Measurements from ENCODE around the gene DBN1.

Gene DBN1

DNA sequence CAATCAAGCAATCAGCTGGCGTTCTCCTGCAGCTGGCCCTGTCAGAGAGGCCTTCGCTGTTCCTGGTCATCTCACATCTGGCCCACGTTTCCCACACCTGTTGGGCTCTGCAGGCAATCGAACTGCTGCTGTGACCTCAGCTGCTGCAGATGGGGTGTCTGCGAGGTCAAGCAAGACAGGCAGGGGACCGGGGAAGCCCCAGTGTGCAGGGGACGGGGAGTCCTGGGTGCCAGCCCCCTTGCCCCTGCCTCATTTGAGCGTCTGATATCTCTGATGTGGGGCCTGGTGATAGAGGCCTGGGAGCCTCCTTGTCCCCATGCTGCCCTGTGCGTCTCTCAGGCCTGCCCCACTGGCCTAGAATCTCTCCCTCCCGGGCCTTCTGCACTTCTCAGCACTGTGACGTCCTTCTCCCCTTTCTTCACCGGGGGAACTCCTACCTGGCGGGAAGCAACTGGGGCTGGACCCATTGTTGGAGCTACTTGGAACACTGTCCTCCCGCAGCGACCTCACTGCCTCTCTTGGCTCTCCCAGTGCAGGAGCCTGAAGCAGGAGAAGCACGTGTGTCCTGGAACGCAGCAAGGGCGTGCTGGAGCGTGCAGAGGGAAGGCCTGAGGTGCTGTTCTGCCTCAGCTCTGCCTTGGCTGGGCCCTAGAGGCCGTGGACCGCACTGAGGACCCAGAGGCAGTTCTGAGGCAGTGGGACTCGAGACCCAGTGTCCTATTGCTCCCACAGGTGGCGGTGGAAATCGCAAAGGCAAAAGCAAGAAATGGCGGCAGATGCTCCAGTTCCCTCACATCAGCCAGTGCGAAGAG lies 43.1 kb downstream of the DBN1 start:
- DNase-seq (ENCODE audit: low read depth) = no peak

DNA sequence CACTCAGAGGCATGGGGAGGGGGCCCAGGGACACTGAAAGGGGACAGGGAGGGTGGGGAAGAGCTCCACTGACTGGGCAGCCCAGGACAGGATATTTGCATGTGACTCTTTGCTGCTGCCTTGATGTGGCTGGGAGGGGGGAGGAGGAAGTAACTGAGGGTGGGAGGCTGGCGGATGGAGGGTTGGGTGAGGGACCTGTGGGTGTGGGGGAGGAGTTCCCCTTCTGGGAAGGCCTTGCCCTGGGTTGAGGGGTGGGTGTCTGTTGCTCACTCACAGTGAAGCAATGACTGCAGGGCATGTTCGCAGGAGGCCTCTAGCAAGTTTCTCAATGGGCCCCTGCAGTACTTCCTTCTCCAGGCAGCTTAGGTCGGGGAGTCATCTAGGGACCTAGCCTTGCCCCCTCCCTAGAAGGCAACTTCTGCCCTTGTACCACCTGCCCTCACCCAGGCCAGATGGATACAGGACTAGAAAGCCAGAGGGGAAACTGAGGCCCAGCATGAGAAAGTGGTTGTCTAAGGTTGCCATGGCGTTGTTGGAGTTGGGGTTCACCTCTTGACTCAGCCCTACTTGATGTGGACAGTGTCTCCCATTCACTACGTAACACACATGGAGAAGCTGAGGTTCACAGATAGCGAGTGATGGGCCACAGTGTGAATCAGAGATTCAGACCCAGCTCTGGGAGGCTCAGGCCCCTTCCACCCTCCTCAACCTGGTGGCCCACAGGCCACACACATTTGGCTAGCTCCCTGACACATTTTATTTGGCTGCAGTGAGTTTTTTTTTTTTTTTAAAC lies 44.0 kb downstream of the DBN1 start:
- no peak for TF ChIP-seq CTCF (IDR thresholded peaks at IDR 0.05; ENCODE audit: control insufficient read depth, insufficient read depth, low read depth, low read length, missing control alignments)
- no peak for DNase-seq (ENCODE audit: low read depth)
- no peak overlapping the region for H3K4me3 ChIP-seq (ENCODE audit: control insufficient read depth, low read depth, low read length)

More for the DNA sequence above, 43.1 kb downstream of the DBN1 start:
- H3K4me3 ChIP-seq (ENCODE audit: control insufficient read depth, low read depth, low read length) = no peak overlapping the region
- TF ChIP-seq CTCF (IDR thresholded peaks at IDR 0.05; ENCODE audit: control insufficient read depth, insufficient read depth, low read depth, low read length, missing control alignments) = no peak

DNA sequence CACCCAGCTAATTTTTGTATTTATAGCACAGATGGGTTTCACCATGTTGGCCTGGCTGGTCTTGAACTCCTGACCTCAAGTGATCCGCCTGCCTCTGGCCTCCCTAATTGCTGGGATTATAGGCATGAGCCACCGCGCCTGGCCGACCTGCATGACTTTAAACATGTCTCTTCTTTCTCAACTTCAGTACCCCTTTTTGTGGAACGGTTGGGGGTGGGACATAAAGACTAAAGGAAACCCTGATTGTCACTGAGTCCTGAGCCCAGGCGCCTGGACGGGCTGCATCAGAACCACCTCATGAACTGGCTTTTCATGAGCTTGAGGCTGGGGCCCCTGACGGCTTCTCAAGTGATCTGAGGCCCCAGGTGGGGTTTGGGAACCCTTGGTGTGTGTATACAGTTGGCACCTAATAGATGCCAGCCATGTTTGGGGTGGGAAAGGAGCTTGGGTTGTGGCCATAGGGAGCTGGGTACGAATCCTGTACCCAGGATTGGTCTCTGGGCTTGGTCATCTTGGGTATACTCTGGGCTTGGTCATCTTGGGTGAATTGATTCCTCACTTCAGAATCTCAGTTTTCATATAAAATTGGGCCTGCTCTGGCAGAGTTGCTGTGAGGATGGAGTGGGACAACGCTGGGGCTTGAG lies 44.7 kb downstream of the DBN1 start:
- no peak for DNase-seq (ENCODE audit: low read depth)
- no peak overlapping the region for H3K4me3 ChIP-seq (ENCODE audit: control insufficient read depth, low read depth, low read length)
- TF ChIP-seq CTCF (IDR thresholded peaks at IDR 0.05; ENCODE audit: control insufficient read depth, insufficient read depth, low read depth, low read length, missing control alignments) = no peak

DNA sequence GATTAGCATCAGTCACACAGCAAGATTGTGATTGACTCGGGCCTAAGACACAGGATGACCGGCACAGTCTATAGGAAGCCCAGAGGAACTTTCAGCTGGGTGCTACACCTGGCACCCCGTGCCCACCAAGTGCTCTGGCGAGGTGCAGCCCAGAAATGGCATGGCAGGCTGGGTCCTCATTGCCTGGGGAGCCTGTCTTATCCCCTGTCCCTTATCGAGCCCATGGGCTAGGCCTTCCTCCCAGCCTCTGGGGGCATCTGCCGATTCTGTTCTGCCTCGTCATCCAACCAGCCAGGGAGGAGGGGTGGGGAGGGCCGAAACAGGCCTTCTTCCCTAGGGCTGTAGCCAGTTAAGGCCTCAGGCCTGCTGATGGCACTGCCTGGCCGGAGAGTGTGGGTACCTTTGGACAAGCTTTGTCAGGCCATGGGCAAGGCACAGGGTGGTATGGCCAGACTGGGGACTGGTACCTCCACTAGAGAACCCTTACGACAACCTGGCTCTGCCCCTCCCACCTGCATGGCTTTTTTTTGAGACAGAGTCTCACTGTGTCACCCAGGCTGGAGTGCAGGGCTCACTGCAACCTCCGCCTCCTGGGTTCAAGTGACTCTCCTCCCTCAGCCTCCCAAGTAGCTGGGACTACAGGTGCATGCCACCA lies 45.4 kb downstream of the DBN1 start:
- TF ChIP-seq CTCF (IDR thresholded peaks at IDR 0.05; ENCODE audit: control insufficient read depth, insufficient read depth, low read depth, low read length, missing control alignments) = no peak
- H3K4me3 ChIP-seq (ENCODE audit: control insufficient read depth, low read depth, low read length) = no peak overlapping the region; the same call in 1 of the 2 replicates
- DNase-seq (ENCODE audit: low read depth) = no peak

DNA sequence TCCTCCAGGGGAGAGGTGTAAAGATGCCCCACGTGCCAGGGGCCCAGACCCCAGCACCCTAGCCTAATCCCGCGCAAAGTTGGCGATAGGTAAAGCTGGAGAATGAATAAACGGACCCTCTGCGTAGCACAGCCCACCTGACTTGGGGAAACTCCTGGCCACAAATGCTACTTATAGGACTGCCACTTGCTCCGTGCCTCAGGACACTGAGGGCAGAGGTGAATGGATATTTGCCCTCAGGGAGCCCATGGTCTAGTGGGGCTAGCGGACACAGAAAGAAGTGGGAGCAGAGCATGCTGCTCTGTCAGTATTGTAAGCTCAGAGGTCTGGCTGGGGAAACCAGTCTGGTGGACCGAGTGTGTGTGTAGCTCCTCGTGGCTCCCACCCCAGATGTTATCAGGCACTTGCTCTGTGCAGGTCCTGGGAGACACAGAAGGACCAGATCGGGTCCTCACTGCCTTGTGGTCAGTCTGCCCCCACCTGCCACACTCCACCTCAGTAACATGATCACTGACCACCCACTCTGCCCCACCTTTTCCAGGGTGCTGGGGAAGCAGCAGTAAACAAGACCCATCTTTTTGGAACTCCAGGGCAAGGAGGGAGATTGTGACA lies 46.1 kb downstream of the DBN1 start:
- no peak for DNase-seq (ENCODE audit: low read depth)
- peak overlapping the region; percentile 86 for H3K4me3 ChIP-seq (ENCODE audit: control insufficient read depth, low read depth, low read length)
- TF ChIP-seq CTCF (IDR thresholded peaks at IDR 0.05; ENCODE audit: control insufficient read depth, insufficient read depth, low read depth, low read length, missing control alignments) = no peak
